ENCODE measurements around the gene MCTP1.

MCTP1 gene

GRCh38 chr5:94769996-94770395 is 514.9 kb downstream of the MCTP1 start:
- TF ChIP-seq ZNF70 (CRISPR knock-in tag; IDR thresholded peaks at IDR 0.05): no peak

GRCh38 chr5:94761786-94762185 is 523.1 kb downstream of the MCTP1 start:
- TF ChIP-seq ESRRG (CRISPR knock-in tag; IDR thresholded peaks at IDR 0.05) (no peak), PATZ1 (CRISPR knock-in tag; IDR thresholded peaks at IDR 0.05; ENCODE audit: borderline replicate concordance) (no peak), ARNTL (CRISPR knock-in tag; IDR thresholded peaks at IDR 0.05; ENCODE audit: borderline replicate concordance, low read depth) (no peak), ISL1 (CRISPR knock-in tag; IDR thresholded peaks at IDR 0.05) (no peak), ZNF70 (CRISPR knock-in tag; IDR thresholded peaks at IDR 0.05) (no peak), ZNF565 (CRISPR knock-in tag; conservative IDR thresholded peaks at IDR 0.05; ENCODE audit: low read depth) (no peak)
- ATAC-seq: no peak

More at GRCh38 chr5:94769996-94770395, 514.9 kb downstream of the MCTP1 start:
- no peak for ATAC-seq

- ATAC-seq: no peak
- TF ChIP-seq ZC3H10 (CRISPR knock-in tag; IDR thresholded peaks at IDR 0.05) (no peak), ISL1 (CRISPR knock-in tag; IDR thresholded peaks at IDR 0.05) (0 out of 2 replicates have a peak, but pooled peaks have one; percentile 21)
Observed at GRCh38 chr5:94761055-94761454, 523.8 kb downstream of the MCTP1 start.

- no peak for TF ChIP-seq CSRNP3 (CRISPR knock-in tag; IDR thresholded peaks at IDR 0.05)
- TF ChIP-seq ISL1 (CRISPR knock-in tag; IDR thresholded peaks at IDR 0.05): no peak
- no peak for TF ChIP-seq PPARA (CRISPR knock-in tag; IDR thresholded peaks at IDR 0.05; ENCODE audit: borderline replicate concordance)
- TF ChIP-seq SNAI2 (CRISPR knock-in tag; IDR thresholded peaks at IDR 0.05): no peak
- no peak for TF ChIP-seq TCF4 (CRISPR knock-in tag; IDR thresholded peaks at IDR 0.05; ENCODE audit: borderline replicate concordance)
- TF ChIP-seq TSHZ2 (CRISPR knock-in tag; IDR thresholded peaks at IDR 0.05): no peak
- TF ChIP-seq GLIS3 (CRISPR knock-in tag; IDR thresholded peaks at IDR 0.05): no peak
- no peak for TF ChIP-seq ZNF70 (CRISPR knock-in tag; IDR thresholded peaks at IDR 0.05)
- TF ChIP-seq CSDC2 (CRISPR knock-in tag; IDR thresholded peaks at IDR 0.05): no peak
- no peak for TF ChIP-seq ZNF565 (CRISPR knock-in tag; conservative IDR thresholded peaks at IDR 0.05; ENCODE audit: low read depth)
- no peak for TF ChIP-seq PATZ1 (CRISPR knock-in tag; IDR thresholded peaks at IDR 0.05; ENCODE audit: borderline replicate concordance)
- TF ChIP-seq ZFP30 (CRISPR knock-in tag; IDR thresholded peaks at IDR 0.05): no peak
- no peak for TF ChIP-seq ZC3H10 (CRISPR knock-in tag; IDR thresholded peaks at IDR 0.05)
- no peak for TF ChIP-seq BACH2 (CRISPR knock-in tag; IDR thresholded peaks at IDR 0.05; ENCODE audit: borderline replicate concordance)
- TF ChIP-seq TOX (CRISPR knock-in tag; IDR thresholded peaks at IDR 0.05; ENCODE audit: borderline replicate concordance): no peak
- ATAC-seq: no peak
Observed at GRCh38 chr5:94759961-94760360, 524.9 kb downstream of the MCTP1 start.

GRCh38 chr5:94759022-94759421 is 525.9 kb downstream of the MCTP1 start:
- TF ChIP-seq ZFP30 (CRISPR knock-in tag; IDR thresholded peaks at IDR 0.05) (no peak), TCF4 (CRISPR knock-in tag; IDR thresholded peaks at IDR 0.05; ENCODE audit: borderline replicate concordance) (peak; percentile 94; the same call in 1 of the 2 replicates), TSHZ2 (CRISPR knock-in tag; IDR thresholded peaks at IDR 0.05) (peak; percentile 85; the same call in 1 of the 2 replicates), RARB (CRISPR knock-in tag; IDR thresholded peaks at IDR 0.05) (no peak)
- no peak for ATAC-seq

Data from SK-N-SH treated with all-trans-retinoic acid at 6 μM for 48 hours (cell line).